Measurements from ENCODE around the gene MDM4.
"Not testable (repeated sequence)": the region's sequence is repeated elsewhere in the genome, so short reads cannot be mapped to it uniquely, and the experiment has no call there.

MDM4 gene, protein sequence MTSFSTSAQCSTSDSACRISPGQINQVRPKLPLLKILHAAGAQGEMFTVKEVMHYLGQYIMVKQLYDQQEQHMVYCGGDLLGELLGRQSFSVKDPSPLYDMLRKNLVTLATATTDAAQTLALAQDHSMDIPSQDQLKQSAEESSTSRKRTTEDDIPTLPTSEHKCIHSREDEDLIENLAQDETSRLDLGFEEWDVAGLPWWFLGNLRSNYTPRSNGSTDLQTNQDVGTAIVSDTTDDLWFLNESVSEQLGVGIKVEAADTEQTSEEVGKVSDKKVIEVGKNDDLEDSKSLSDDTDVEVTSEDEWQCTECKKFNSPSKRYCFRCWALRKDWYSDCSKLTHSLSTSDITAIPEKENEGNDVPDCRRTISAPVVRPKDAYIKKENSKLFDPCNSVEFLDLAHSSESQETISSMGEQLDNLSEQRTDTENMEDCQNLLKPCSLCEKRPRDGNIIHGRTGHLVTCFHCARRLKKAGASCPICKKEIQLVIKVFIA

DNA sequence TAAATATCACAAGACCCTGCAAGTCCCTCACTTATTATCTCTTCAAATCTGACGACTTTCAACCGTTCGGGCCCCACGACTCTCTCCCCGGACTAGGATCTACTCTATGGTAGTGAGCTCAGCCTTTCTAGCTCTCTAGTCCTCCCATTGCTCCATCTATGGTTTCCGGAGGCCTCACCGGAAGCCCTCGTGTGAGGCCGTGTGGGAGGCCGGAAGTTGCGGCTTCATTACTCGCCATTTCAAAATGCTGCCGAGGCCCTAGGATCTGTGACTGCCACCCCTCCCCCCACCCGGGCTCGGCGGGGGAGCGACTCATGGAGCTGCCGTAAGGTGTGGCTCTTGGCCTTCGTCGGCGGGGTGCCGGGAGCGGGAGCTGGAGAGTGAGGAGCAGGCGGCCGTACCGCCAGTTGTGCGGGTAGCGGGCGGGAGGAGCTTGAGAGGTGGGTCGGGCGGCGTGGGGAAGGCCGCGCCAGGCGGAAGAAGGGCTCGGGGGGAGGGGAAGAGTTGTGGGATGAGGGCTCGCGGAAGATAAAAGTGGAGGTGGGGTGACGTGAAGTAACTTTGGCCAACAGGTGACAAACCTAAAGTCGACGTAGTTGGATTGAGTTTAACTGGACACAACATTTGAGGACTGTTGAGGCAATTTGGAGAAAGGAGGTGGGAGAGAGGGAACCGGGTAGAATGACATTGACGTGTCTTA, at the start of gene MDM4:
Gene MDM4, plus strand, starts transcription at position 227 of the 700 bp plus-strand sequence. CDS start 9,113 bp downstream, outside the sequence.
- DNase-seq (ENCODE audit: low read depth), result peak; percentile 86

DNA sequence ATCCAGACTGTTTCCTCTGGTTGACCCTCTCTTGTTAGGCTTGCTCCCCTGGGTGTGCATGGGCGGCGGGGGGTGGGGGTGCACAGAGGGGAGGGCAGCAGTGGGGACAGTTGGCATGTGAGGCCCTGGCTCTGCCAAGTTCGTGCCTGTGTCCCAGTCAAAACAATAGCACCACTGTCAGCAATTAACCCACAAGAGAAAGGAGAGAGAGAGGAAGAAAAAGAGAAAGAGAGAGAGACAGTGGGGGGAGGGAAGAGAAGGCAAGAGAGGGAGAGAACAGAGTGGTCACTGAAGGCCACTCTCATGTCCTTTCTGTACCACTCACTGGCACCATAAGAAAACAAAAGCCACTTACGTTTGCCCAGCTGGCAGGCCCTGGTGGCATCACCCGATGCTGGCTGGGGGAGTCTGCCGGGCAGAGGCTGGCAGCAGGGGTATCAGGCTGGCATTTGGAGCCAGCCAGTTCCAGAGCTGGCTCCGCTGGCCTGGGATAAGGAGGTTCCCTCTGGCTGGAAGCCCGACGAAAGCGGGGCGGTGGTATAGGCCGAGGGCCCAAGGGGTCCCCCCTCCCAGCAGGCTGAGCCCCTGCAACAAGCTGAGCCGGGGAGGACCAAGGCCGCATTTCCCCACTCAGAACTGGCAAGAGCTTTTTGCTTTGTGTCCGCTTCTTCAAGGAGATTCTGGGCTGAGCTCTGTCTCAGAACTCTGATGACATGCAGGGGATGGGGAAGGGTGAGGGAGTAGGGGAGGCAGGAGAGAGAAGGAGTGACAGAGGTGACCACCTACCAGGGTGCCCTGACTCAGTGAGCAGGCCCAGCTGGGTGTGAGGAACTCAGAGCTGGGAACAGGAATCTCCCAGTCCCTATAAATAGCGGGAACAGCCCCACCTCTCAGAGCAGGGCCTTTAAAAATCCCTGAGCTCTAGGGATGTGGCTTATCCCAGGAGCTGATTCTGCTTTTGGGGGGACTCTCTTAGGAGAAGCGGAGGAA, 49.5 kb upstream of the MDM4 start:
- DNase-seq (ENCODE audit: low read depth), result no peak

DNA sequence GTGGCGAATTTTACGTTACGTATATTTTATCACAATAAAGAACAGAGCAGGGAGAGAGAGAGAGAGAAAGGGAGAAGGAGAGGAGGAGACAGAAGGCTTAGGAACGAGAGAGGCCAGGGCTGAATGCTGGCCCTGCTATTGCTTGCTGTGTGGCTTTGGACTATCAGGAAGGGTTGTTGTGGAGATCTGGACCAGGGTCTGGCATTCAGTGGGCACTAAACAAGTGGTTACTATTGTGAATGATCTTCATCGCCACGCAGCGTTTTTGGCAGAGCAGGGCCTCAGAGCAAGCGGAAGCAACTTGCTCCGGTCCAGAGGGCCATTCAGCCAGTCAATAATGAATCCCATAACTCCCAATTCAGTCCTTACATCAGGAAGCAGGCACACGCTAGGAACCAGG, 48.0 kb upstream of the MDM4 start:
- DNase-seq (ENCODE audit: low read depth), result no peak

DNA sequence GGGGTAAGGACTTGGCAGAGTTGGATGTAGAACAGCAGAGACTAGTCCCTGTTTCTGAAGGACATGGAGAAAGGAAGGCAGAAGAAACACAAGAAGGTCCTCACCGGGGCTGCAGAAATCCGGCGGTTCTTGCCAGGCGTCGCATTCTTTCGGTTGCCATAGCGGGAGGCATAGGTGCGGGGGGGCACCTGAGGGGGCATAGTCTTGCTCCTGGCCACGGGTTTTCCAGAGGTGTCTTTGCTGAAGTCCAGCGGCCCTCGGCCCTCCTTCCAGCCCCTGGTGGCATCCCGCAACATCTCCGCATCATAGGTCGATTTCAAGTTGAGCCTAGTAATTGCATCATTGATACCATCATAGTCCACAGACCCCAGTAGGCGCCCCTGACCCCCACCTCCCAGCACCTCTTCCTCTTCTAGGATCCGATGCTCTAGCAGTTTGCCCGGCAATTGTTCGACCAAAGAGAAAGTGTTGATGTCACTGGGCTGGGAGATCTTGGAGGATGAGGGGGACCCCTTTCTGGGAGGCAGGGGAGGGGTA, 47.4 kb upstream of the MDM4 start:
- DNase-seq (ENCODE audit: low read depth), result no peak

DNA sequence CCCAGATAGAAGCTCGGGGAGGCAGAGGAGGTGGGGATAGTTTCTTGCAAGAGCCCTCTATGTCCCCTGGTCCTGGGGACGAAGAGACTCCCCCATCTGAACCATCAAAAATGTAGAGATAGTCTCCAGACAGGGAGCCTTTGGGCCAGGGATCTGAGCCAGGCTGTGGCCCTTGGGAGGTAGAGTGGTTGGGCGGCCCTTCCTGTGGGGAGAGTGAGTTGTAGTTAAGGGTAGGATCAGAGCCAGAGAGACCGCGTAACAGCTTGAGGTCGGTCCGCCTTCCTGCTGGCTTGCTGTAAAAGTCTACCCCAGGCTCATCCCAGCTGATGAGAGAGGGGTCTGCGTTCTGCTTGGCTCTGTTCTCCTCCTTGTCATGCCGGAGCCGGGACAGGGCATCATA, 46.9 kb upstream of the MDM4 start:
- DNase-seq (ENCODE audit: low read depth), result no peak

DNA sequence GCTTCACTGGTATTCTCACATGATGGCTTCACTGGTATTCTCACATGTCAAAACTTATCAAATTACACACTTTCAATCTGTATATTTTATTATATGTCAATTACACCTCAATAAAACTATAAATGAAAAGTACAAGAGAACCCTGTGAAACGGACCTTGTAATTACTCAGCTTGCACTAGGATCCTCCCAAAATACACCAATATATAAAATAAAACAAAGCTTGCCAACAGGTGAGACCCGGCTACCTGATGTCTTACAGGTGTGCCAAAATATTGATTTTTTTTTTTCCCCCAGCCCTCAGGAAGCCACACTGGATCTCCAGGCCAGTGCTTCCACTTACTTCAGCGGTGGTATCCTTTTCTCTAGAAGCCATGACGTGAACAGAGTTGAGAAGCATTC, 44.5 kb upstream of the MDM4 start:
- no peak for DNase-seq (ENCODE audit: low read depth)

DNA sequence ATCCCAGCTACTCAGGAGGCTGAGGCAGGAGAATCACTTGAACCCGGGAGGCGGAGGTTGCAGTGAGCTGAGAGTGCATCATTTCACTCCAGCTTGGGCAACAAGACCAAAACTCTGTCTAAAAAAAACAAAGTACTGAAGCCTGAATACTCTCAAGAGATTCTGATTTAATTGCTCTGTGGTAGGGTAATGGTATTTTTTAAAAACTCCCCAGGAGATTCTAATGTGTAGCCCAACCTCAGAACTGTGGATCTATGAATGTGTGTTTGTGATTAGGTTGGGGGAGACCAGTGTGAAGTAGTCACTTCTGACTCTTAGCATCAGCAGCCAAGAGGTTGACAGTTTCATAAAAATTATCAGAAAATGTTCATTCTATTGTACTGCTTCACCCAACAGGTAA, 43.5 kb upstream of the MDM4 start:
- no peak for DNase-seq (ENCODE audit: low read depth)

DNA sequence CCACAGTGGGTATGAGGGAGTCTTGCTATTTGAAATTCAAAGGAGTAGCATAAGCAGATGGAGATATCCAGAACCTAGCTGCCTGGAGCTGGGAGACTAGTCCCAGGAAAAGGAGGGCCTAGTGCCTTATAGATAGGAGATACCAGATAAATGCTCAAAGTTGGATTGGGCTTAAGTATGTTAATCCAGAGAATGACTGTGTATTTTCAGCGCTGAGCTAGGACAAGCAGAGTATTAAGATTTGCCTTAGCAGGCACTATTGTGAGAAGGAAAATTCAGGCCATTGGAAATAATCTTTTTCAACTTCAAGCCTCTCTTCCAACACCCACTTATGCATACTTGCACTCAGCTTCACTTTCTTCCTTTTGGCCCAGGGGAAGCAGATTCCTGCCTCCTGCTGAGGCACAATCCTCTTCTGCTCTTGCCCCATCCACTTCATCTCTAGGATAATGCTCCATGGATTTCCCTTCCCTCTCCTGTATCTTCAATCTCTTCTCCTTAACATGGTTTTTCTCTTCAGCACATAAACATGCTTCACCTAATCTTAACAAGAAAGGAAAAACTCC, 42.7 kb upstream of the MDM4 start:
- DNase-seq (ENCODE audit: low read depth), result no peak

DNA sequence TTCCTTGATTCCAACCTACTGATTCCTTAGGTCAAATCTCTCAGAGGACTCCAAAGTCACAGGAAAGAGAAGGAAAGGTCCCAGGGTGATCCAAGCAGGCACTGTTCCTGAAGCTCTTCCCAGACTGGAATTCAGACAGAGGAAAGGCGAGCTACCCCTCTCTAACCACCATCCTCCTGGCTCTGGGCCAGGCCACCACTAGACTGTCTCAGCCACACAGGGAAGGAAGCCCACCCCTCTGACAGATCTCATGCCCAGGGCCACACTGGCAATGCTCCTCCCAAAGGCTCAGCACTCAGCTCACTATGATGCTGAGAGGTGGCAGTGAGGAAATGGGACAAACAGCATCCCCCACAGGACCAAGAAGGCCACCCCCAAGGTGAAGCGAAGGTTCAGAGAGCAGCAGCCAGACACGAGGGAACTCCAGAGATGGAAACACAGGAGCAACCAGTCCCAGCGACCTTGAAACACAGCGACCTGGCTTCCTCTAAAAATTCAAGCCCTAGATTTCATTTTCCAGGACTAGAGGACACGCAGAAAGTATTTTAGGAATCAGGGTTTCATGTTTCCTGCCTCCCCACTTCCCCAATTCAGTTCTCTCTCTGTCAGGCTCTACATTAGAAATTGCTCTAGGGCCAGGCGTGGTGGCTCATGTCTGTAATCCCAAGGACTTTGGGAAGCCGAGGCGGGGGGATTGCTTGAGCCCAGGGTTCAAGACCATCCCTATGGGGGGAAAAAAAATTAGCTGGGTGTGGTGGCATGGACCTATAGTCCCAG, 40.4 kb upstream of the MDM4 start:
- no peak for DNase-seq (ENCODE audit: low read depth)

DNA sequence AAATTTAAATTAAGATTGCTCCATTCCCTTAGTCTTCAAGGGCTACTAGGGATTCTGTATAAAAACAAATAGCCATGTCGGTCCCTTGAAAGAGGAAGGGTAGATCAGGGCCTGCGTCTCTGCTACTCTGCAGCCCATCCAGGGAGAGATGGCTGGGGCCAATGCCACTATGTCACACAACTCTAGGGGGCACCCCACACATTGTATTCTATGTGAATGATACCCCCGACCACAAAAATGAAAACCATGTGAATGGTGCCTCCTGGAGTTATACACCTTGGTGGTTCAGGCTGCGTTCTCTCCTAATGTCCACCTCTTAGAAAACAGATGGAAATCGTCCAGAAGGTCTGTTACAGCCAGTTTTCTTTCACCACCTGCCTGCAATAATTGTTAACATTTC, 39.6 kb upstream of the MDM4 start:
- DNase-seq (ENCODE audit: low read depth), result no peak

DNA sequence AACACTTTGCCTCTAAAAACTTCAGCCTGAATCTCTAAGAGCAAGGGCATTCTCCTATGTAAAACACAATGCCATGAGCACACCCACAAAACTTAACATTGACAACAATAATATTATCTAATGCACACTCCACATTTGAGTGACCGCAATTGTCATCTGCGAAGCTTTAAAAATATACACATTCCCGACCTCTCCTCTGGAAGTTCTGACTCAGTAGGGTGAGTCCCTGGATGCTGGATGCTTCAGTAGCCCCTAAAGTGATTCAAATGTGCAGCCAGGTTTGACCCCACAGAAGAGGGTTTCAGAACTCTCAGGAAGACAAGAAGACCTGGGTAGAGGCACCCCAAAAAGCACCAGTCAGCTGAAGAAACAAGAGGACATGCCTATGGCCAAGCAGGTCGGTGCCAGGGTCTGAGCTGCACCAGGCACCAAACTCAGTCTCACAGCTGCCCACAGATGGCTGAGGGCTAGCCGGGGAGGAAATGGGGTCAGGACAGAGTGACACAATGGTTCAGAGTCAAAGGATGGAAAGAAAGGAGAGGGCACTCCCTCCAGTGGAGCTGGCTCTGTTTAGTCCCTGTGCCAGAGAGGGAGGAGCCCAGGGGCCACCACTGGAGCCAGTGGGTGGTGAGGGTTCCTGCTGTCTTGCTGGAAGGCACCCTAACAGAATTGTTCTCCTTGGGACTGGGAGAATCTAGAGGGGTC, 39.0 kb upstream of the MDM4 start:
- no peak for DNase-seq (ENCODE audit: low read depth)

DNA sequence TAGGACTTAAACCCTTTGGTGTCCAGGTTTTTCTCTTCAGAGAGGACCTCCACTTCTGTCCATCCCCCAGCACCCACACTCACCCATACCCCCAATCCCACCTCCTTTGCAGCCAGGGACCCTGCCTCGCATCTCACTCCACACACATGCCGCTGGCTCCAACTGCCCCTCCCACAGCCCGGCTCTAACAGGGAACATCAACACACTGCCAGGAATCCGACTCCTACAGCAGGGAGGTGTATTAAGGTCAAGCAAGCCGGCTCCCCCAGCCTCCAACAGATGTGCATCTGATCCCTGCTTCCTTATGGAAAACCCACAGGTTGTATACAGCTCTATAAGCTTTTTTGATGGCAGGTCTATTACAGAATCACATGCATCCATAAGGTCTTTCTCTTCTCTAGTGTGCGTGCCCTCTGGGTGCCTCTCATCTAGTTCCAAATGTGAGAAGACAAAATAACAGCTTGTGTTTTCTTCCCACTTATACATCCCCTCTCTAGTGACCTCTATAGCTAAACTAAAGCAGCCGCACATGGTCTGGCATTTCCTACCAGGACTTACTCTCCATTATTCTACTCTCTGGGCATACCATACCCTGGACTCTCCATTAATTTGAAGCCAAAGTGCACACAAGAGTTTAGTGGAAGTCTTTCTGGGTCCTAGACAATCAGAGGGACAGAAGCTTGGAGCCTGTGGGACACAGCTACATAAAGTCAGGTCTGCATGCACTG, 37.9 kb upstream of the MDM4 start:
- DNase-seq (ENCODE audit: low read depth), result no peak

DNA sequence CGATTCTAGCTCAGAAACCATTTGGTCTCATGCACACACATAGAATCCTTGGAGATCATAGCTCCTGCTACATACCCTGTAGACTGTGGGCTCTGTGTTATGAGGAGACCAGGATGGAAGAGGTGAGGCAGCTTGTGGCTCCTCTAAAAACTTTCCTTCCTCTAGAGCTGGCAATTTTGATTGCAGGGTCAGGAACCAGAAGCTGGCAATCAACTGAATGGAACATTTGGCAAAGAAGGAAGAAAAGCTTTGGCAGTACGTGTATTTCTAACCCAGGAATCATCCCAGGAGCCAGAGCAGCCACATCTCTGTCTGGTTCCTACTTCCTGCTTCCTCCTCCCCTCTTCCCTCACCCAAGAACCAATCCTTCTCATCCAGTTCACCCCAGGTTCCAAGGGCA, 37.3 kb upstream of the MDM4 start:
- DNase-seq (ENCODE audit: low read depth), result no peak

DNA sequence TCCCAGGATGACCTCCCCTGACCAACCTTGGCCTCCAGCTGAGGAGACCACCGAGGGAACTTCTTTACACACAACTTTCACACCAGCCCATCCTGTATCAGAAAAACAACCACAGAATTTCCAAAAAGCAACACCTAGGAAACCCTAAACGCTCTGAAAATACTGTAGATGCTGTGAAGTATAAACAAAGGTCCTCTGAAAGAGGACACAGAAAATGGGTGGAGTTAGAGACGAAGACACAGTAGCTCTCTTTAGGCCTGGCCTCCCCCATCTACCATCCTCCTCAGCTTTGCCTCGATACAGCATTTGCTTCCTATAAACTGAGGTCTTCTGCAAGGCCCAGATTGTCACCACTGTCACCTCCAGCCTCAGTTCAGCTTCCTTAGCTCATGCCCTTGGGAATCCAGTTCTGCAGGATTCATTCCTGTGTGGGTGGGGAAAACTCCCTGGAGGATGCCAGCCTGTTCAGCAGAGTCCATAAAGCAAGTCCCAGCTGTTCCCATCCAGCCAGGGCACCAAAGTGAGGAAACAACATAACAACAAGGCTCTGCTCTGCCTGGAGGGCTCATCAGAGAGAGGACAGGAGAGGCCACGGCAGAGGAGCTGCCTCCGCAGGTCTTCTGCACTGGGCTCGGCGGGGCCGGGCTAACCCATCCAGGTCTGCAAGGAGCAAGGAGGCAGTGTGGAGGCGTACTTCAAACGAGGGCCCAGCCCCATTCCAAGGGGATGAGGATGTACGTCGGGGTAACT, 36.6 kb upstream of the MDM4 start:
- DNase-seq (ENCODE audit: low read depth), result no peak

DNA sequence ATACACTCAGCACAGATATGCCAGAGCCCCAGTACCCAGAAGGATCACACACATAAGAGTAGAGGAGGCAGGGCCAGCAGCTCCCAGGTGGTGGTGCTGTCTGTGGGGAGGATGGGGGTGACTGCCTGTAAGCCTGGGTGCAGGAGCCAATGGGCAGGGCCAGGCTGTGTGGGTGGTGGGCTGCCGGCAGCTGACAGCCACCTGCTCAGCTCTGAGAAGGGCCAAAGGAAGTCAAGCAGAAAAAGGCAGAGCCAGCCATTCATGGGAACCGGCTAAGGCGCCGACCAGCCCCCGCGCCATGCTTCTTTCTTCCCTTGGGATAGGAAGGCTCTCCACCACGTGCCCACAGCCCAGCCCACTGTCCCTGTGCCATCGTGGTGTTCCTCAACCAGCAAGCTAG, 35.7 kb upstream of the MDM4 start:
- no peak for DNase-seq (ENCODE audit: low read depth)

DNA sequence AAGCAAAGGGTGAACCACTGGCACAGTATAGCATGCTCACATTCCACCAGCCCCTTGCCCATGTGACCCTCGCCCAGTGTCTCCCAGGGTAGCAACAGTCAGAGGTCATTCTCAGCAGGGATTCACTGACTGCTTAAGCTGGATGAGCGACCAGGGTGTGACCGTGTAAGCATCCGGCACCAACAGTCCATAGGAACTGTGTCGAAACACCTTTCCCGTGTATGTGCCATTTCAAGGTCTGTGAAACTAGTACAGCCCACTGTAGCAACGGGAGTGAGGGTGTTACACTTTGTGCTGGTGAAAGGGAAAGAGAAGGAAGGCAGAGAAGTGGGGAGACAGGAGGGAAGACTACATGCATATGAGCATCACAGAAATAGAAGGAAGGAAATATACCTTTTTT, 32.4 kb upstream of the MDM4 start:
- DNase-seq (ENCODE audit: low read depth), result no peak

DNA sequence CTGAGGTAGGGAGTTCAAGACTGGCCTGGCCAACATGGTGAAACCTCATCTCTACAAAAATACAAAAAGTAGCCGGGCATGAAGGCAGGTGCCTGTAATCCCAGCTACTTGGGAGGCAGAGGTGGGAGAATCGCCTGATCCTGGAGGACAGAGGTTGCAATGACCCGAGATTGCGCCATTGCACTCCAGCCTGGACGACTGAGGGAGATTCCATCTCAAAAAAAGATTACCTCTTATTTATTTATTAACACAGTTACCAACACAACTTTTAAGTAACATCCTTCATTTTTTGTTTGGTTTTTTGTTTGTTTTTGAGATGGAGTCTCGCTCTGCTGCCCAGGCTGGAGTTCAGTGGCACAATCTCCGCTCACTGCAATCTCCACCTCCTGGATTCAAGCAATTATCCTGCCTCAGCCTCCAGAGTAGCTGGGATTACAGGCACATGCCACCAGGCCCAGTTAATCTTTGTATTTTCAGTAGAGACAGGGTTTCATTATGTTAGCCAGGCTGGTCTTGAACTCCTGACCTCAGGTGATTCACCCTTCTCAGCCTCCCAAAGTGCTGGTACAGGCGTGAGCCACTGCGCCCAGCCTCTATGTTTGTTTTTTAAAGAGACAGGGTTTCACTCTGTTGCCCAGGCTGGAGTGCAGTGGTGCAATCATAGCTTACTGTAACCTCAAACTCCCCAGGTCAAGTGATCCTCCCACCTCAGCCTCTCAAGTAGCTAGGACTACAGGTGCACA, 29.5 kb upstream of the MDM4 start:
- DNase-seq (ENCODE audit: low read depth), result not testable (repeated sequence)

DNA sequence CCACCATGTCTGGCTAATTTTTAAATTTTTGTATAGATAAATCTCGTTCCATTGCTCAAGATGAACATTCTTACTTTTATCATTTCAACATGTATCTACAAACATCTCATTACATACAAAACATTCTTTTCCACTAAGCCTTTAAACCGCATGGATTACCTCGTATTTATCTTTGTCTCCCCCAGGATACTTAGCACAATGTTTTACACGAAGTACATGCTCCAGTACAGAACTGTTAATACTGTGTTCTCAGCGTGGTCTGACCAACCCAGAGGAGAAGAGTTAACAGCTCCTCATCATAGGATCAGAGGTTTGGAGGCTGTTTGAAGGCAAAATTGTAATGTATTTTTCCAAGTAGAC, 29.0 kb upstream of the MDM4 start:
- DNase-seq (ENCODE audit: low read depth), result no peak

Data from non-pigmented ciliary epithelial cell (primary cell).